H9 (cell line): ENCODE results near the gene ATP5MC2. TPM values are rescaled to one million over a fixed set of nuclear protein-coding genes. Genes with fewer than 3 reads are reported as not detected.
A peak's percentile ranks its signal among the peaks of the same experiment; 100 is the strongest.

Experiments
- DNase-seq: peaks from one replicate; pipeline ENCODE4 v3.0.0-alpha.2; 2017
- H2AFZ ChIP-seq: one replicate; pipeline ENCODE4 v1.6.1; 2013; ENCODE audit warnings: mild to moderate bottlenecking, low read length, control low read depth, moderate library complexity
- H2AK5ac ChIP-seq: 2 replicates; pipeline ENCODE4 v1.6.1; 2013; ENCODE audit warnings: low read length, control low read depth, mixed read lengths; ENCODE audit not compliant: insufficient read length
- H2BK120ac ChIP-seq: one replicate; pipeline ENCODE4 v1.6.1; 2013; ENCODE audit warnings: low read depth, mild to moderate bottlenecking, low read length, control low read depth, inconsistent platforms; ENCODE audit not compliant: poor library complexity, severe bottlenecking
- H2BK12ac ChIP-seq: 2 replicates; pipeline ENCODE4 v1.6.1; 2013; ENCODE audit warnings: low read length, control low read depth, mixed read lengths, low read depth; ENCODE audit not compliant: insufficient read length
- H2BK15ac ChIP-seq: 2 replicates; pipeline ENCODE4 v1.6.1; 2013; ENCODE audit warnings: low read depth, low read length, control low read depth
- H2BK20ac ChIP-seq: one replicate; pipeline ENCODE4 v1.6.1; 2013; ENCODE audit warnings: low read depth, mild to moderate bottlenecking, low read length, control low read depth, inconsistent platforms; ENCODE audit not compliant: poor library complexity, severe bottlenecking
- H2BK5ac ChIP-seq: 2 replicates; pipeline ENCODE4 v1.6.1; 2013; ENCODE audit warnings: low read length, control low read depth, mixed read lengths; ENCODE audit not compliant: insufficient read length
- H3K14ac ChIP-seq: 2 replicates; pipeline ENCODE4 v1.6.1; 2013; ENCODE audit warnings: low read length, control low read depth; ENCODE audit not compliant: insufficient read depth
- H3K18ac ChIP-seq: 2 replicates; pipeline ENCODE4 v1.6.1; 2013; ENCODE audit warnings: low read depth, mild to moderate bottlenecking, mixed read lengths, low read length, control low read depth; ENCODE audit not compliant: insufficient read length
- H3K23ac ChIP-seq: 2 replicates; pipeline ENCODE4 v1.6.1; 2013; ENCODE audit warnings: low read length, control low read depth, mixed read lengths, low read depth; ENCODE audit not compliant: insufficient read length
- H3K23me2 ChIP-seq: 2 replicates; pipeline ENCODE4 v1.6.1; 2013; ENCODE audit warnings: low read depth, mild to moderate bottlenecking, mixed read lengths, low read length, control low read depth; ENCODE audit not compliant: insufficient read length, poor library complexity, severe bottlenecking
- H3K27ac ChIP-seq: 2 replicates; pipeline ENCODE4 v1.5.1; 2013; ENCODE audit warnings: low read length, control low read depth, mixed read lengths, low read depth; ENCODE audit not compliant: insufficient read length
- H3K27me3 ChIP-seq: 2 replicates; pipeline ENCODE4 v1.6.1; 2013; ENCODE audit warnings: low read length, control low read depth, inconsistent platforms; ENCODE audit not compliant: insufficient read depth
- H3K4ac ChIP-seq: 2 replicates; pipeline ENCODE4 v1.6.1; 2013; ENCODE audit warnings: low read depth, mild to moderate bottlenecking, control low read depth, inconsistent platforms, low read length, moderate library complexity
- H3K4me1 ChIP-seq: 2 replicates; pipeline ENCODE4 v1.6.1; 2013; ENCODE audit warnings: low read length, control low read depth, inconsistent platforms; ENCODE audit not compliant: insufficient read depth
- H3K4me2 ChIP-seq: 2 replicates; pipeline ENCODE4 v1.6.1; 2013; ENCODE audit warnings: low read length, control low read depth, mixed read lengths; ENCODE audit not compliant: insufficient read length, insufficient read depth
- H3K56ac ChIP-seq: 2 replicates; pipeline ENCODE4 v1.6.1; 2013; ENCODE audit warnings: low read depth, mild to moderate bottlenecking, mixed read lengths, low read length, control low read depth; ENCODE audit not compliant: insufficient read length
- H3K79me1 ChIP-seq: 2 replicates; pipeline ENCODE4 v1.6.1; 2013; ENCODE audit warnings: low read depth, mild to moderate bottlenecking, moderate library complexity, low read length, control low read depth, inconsistent platforms; ENCODE audit not compliant: insufficient read depth, poor library complexity, severe bottlenecking
- H3K79me2 ChIP-seq: 2 replicates; pipeline ENCODE4 v1.6.1; 2013; ENCODE audit warnings: low read length, control low read depth, inconsistent platforms; ENCODE audit not compliant: insufficient read depth
- H3K9ac ChIP-seq: 2 replicates; pipeline ENCODE4 v1.6.1; 2013; ENCODE audit warnings: low read length, control low read depth, mixed read lengths; ENCODE audit not compliant: insufficient read length; ENCODE audit errors: extremely low read depth
- H3K9me3 ChIP-seq: one replicate; pipeline ENCODE4 v1.6.1; 2013; ENCODE audit warnings: low read depth, low read length, inconsistent platforms; ENCODE audit not compliant: control insufficient read depth
- H3T11ph ChIP-seq: one replicate; pipeline ENCODE4 v1.6.1; 2013; ENCODE audit warnings: mild to moderate bottlenecking, low read length, control low read depth, inconsistent platforms
- H4K20me1 ChIP-seq: one replicate; pipeline ENCODE4 v1.6.1; 2013; ENCODE audit not compliant: control insufficient read depth, insufficient read length, insufficient read depth
- H4K5ac ChIP-seq: 2 replicates; pipeline ENCODE4 v1.6.1; 2013; ENCODE audit warnings: low read depth, mild to moderate bottlenecking, mixed read lengths, low read length, control low read depth; ENCODE audit not compliant: insufficient read length
- H4K8ac ChIP-seq: replicated peaks from 2 replicates; pipeline ENCODE4 v1.6.1; 2013; ENCODE audit warnings: low read length, control low read depth, mixed read lengths, low read depth; ENCODE audit not compliant: insufficient read length
- H4K91ac ChIP-seq: 2 replicates; pipeline ENCODE4 v1.6.1; 2013; ENCODE audit warnings: low read depth, mild to moderate bottlenecking, moderate library complexity, mixed read lengths, low read length, control low read depth; ENCODE audit not compliant: insufficient read length
- H3K27ac Mint-ChIP-seq, 3 experiments: 2 replicates in 2 of 3; 3 replicates in 1 of 3; pipeline ENCODE4 v1.8.0; 2020 to 2021; ENCODE audit warnings: mixed read lengths in 3 of 3, mild to moderate bottlenecking in 1 of 3, moderate library complexity in 1 of 3
- H3K27me3 Mint-ChIP-seq: 2 replicates; pipeline ENCODE4 v1.8.0; 2021; ENCODE audit warnings: low read depth, mild to moderate bottlenecking, moderate library complexity, mixed read lengths
- H3K36me3 Mint-ChIP-seq, 3 experiments: 2 replicates in 2 of 3; 3 replicates in 1 of 3; pipeline ENCODE4 v1.8.0; 2020 to 2021; ENCODE audit warnings: low read depth in 3 of 3, mixed read lengths in 3 of 3; ENCODE audit not compliant: insufficient read depth in 1 of 3
- H3K4me1 Mint-ChIP-seq, 2 experiments: 2 replicates each; pipeline ENCODE4 v1.8.0; 2020; ENCODE audit warnings: mixed read lengths in 2 of 2
- H3K4me3 Mint-ChIP-seq, 2 experiments: 2 replicates in 1 of 2; 3 replicates in 1 of 2; pipeline ENCODE4 v1.8.0; 2020 to 2021; ENCODE audit warnings: mild to moderate bottlenecking in 2 of 2, mixed read lengths in 2 of 2, moderate library complexity in 1 of 2
- H3K9me3 Mint-ChIP-seq, 2 experiments: 2 replicates in 1 of 2; 3 replicates in 1 of 2; pipeline ENCODE4 v1.8.0; 2020; ENCODE audit warnings: mild to moderate bottlenecking in 2 of 2, mixed read lengths in 2 of 2, moderate library complexity in 1 of 2
- CTCF ChIP-seq: fragments of 200-600 bp; sonication (generic); conservative IDR thresholded peaks from 3 replicates; pipeline ENCODE4 v1.8.0; 2021; ENCODE audit warnings: antibody characterized with exemption, mild to moderate bottlenecking
- WGBS: extraction: QIAGEN DNeasy Blood & Tissue Kit; methylation state at CpG from one replicate; pipeline ENCODE4 v1.1.7; 2013; ENCODE audit warnings: missing lambda C conversion rate, low lambda C conversion rate, mixed read lengths; ENCODE audit not compliant: insufficient read length; ENCODE audit errors: extremely low coverage; 5-methylcytosine and 5-hydroxymethylcytosine counted together
- total RNA-seq: library from RNA; stranded (reverse); gene quantifications from 2 replicates; pipeline ENCODE4 v1.2.1, GENCODE V29; 2021

Gene ATP5MC2
- total RNA-seq, 1 experiment from 2014 or later, result 379 TPM

- no peaks in the 10 kb centered on the region for H3K9me3 ChIP-seq
- no peak overlapping the region for H3K18ac ChIP-seq
- peaks cover 10 to 12% of the 10 kb centered on the region in 2 experiments for H3K4me1 Mint-ChIP-seq
- TF ChIP-seq CTCF, result no peak
- H2BK5ac ChIP-seq, result no peak overlapping the region
- no peak overlapping the region for H2AK5ac ChIP-seq
- H3K23ac ChIP-seq, result no peak overlapping the region
- no peaks in the 10 kb centered on the region; a peak in 1 of 5 replicates for H3K9me3 Mint-ChIP-seq
- H3K4ac ChIP-seq, result no peak overlapping the region
- no peak overlapping the region for H4K5ac ChIP-seq
- no peak overlapping the region for H3K9ac ChIP-seq
- no peak overlapping the region for H2BK20ac ChIP-seq
- no peak overlapping the region for H2AFZ ChIP-seq
- no CpG with 5 or more reads among the region's 5 CpGs for WGBS
- peak overlapping the region in 1 of 3 experiments; percentile 29; a peak in 2 of 7 replicates for H3K27ac Mint-ChIP-seq
- no peaks in the 10 kb centered on the region for H4K20me1 ChIP-seq
- H3K56ac ChIP-seq, result no peak overlapping the region
- no peak overlapping the region for H4K8ac ChIP-seq
- no peak overlapping the region for H3K4me2 ChIP-seq
- H3T11ph ChIP-seq, result no peak overlapping the region
- H2BK12ac ChIP-seq, result no peak overlapping the region
- no peak overlapping the region for H3K14ac ChIP-seq
- H3K27me3 Mint-ChIP-seq, result no peaks in the 10 kb centered on the region
- no peak overlapping the region for H2BK120ac ChIP-seq
- H3K27me3 ChIP-seq, result no peaks in the 10 kb centered on the region
- H2BK15ac ChIP-seq, result no peak overlapping the region
- no peaks in the 10 kb centered on the region for H3K4me1 ChIP-seq
- H4K91ac ChIP-seq, result no peak overlapping the region
- H3K4me3 Mint-ChIP-seq, result no peak overlapping the region
- no peak overlapping the region for H3K27ac ChIP-seq
- no peaks in the 10 kb centered on the region for H3K79me2 ChIP-seq
- no peaks in the 10 kb centered on the region for H3K79me1 ChIP-seq
- no peaks in the 10 kb centered on the region for H3K23me2 ChIP-seq
- H3K36me3 Mint-ChIP-seq, result peaks cover 41 to 67% (median 55%) of the 10 kb centered on the region in 3 experiments
- DNase-seq, result no peak
Observed at GRCh38 chr12:53664191-53664590, 11.7 kb downstream of the ATP5MC2 start.
